Smooth muscle cell (in vitro differentiated cells): Measurements from ENCODE around the gene CDSN. TPM values are rescaled to one million over a fixed set of nuclear protein-coding genes. Genes with fewer than 3 reads are reported as not detected.
A peak's percentile ranks its signal among the peaks of the same experiment; 100 is the strongest.
"Not testable (repeated sequence)": the region's sequence is repeated elsewhere in the genome, so short reads cannot be mapped to it uniquely, and the experiment has no call there.

Experiments
- DNase-seq: peaks from one replicate; lab custom pipeline; 2025; ENCODE audit not compliant: unreplicated experiment; lab: John Stamatoyannopoulos, UW
- H2AFZ ChIP-seq: fragments of 200-600 bp; sonication (generic); 2 replicates; pipeline ENCODE4 v1.6.0; 2016; ENCODE audit warnings: antibody characterized with exemption, low read depth, mild to moderate bottlenecking
- H3F3A ChIP-seq: fragments of 200-600 bp; sonication (generic); 2 replicates; pipeline ENCODE4 v1.6.0; 2017; ENCODE audit warnings: antibody characterized with exemption, low read depth
- H3K27ac ChIP-seq: fragments of 200-600 bp; sonication (generic); 2 replicates; pipeline ENCODE4 v1.5.1; 2016; ENCODE audit warnings: low read depth, mild to moderate bottlenecking
- H3K27me3 ChIP-seq: fragments of 200-600 bp; sonication (generic); 2 replicates; pipeline ENCODE4 v1.6.1; 2016; ENCODE audit warnings: low read depth, mild to moderate bottlenecking
- H3K36me3 ChIP-seq: fragments of 200-600 bp; sonication (generic); 2 replicates; pipeline ENCODE4 v1.5.1; 2016; ENCODE audit warnings: low read depth
- H3K4me1 ChIP-seq: fragments of 200-600 bp; sonication (generic); 2 replicates; pipeline ENCODE4 v1.5.1; 2016; ENCODE audit warnings: low read depth
- H3K4me2 ChIP-seq: fragments of 200-600 bp; sonication (generic); 2 replicates; pipeline ENCODE4 v1.6.0; 2016; ENCODE audit warnings: mild to moderate bottlenecking
- H3K4me3 ChIP-seq: fragments of 200-600 bp; sonication (generic); 2 replicates; pipeline ENCODE4 v1.5.1; 2016; ENCODE audit warnings: mild to moderate bottlenecking
- H3K79me2 ChIP-seq: fragments of 200-600 bp; sonication (generic); 2 replicates; pipeline ENCODE4 v1.6.0; 2016; ENCODE audit warnings: low read depth, mild to moderate bottlenecking
- H3K9ac ChIP-seq: fragments of 200-600 bp; sonication (generic); 2 replicates; pipeline ENCODE4 v1.6.0; 2016; ENCODE audit warnings: low read depth
- H3K9me3 ChIP-seq: fragments of 200-600 bp; sonication (generic); replicated peaks from 2 replicates; pipeline ENCODE4 v1.5.1; 2016; ENCODE audit warnings: low read depth
- H4K20me1 ChIP-seq: fragments of 200-600 bp; sonication (generic); 2 replicates; pipeline ENCODE4 v1.6.0; 2016; ENCODE audit warnings: low read depth
- WGBS: methylation state at CpG from one replicate; pipeline ENCODE4 v1.1.7; 2016; ENCODE audit warnings: low lambda C conversion rate; 5-methylcytosine and 5-hydroxymethylcytosine counted together
- polyA plus RNA-seq: library from polyadenylated mRNA; unstranded; fragments of >200 nt; fragmentation: Nextera tagmentation; extraction: Ambion mirVana; gene quantifications from 2 replicates; pipeline ENCODE4 v1.2.1, GENCODE V29; 2016
- total RNA-seq: library from RNA; depleted of rRNA; stranded (reverse); fragments of >200 nt; gene quantifications from 2 replicates; pipeline ENCODE4 v1.2.3, GENCODE V29; 2014
- TF ChIP-seq, protein P1 (sequence below): fragments of 200-600 bp; sonication (generic); IDR thresholded peaks from 2 replicates; pipeline ENCODE4 v1.5.1; 2017; ENCODE audit warnings: borderline replicate concordance, mild to moderate bottlenecking, antibody characterized with exemption; ENCODE audit not compliant: insufficient read depth, poor library complexity, severe bottlenecking

Gene CDSN
- total and polyA plus RNA-seq, 2 experiments from 2014 or later, result 1.2 to 11.6 TPM

DNA sequence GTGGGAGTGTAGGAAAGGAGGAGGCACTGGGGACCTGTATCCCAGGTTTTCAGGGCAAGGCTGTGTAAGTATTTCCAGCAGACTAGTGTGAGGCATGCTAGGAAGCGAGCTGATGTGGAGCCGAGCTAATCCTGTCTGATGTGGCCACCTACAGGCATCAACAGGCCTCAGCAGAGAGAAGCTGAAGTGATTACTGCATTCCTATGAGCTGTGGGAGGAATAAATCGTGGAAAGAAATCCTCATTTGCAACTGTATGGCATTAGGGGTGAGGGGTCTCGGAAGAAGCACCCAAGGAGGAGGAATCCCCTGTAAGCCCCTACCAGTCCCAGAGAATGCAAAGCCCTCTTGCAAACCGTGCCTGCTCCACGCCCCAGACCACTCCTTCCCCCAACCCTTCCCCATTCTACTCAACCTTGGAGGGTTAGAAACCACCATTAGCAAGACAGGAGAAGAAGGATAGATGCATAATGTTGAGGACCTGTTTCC lies 49.5 kb downstream of the CDSN start:
- H3K9me3 ChIP-seq, result no peaks in the 10 kb centered on the region
- H3K27ac ChIP-seq, result peak overlapping the region; percentile 40
- H2AFZ ChIP-seq, result no peak overlapping the region
- no peaks in the 10 kb centered on the region for H4K20me1 ChIP-seq
- no peak for DNase-seq
- no peak overlapping the region for H3K4me3 ChIP-seq
- peaks cover 10% of the 10 kb centered on the region for H3K4me1 ChIP-seq
- TF ChIP-seq, protein P1, sequence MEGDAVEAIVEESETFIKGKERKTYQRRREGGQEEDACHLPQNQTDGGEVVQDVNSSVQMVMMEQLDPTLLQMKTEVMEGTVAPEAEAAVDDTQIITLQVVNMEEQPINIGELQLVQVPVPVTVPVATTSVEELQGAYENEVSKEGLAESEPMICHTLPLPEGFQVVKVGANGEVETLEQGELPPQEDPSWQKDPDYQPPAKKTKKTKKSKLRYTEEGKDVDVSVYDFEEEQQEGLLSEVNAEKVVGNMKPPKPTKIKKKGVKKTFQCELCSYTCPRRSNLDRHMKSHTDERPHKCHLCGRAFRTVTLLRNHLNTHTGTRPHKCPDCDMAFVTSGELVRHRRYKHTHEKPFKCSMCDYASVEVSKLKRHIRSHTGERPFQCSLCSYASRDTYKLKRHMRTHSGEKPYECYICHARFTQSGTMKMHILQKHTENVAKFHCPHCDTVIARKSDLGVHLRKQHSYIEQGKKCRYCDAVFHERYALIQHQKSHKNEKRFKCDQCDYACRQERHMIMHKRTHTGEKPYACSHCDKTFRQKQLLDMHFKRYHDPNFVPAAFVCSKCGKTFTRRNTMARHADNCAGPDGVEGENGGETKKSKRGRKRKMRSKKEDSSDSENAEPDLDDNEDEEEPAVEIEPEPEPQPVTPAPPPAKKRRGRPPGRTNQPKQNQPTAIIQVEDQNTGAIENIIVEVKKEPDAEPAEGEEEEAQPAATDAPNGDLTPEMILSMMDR, result peak; percentile 53
- no peak overlapping the region for H3K9ac ChIP-seq
- H3F3A ChIP-seq, result peaks cover 4% of the 10 kb centered on the region
- no peaks in the 10 kb centered on the region for H3K36me3 ChIP-seq
- peak overlapping the region; percentile 56 for H3K4me2 ChIP-seq
- no peaks in the 10 kb centered on the region for H3K79me2 ChIP-seq
- H3K27me3 ChIP-seq, result no peaks in the 10 kb centered on the region
- WGBS, result 16% methylated on average over 6 of the region's 6 CpGs

GRCh38 chr6:31068669-31069340 lies 51.4 kb downstream of the CDSN start:
- Histone ChIP-seq H4K20me1 (no peaks in the 10 kb centered on the region), H3K4me3 (no peak overlapping the region), H3K79me2 (no peaks in the 10 kb centered on the region), H3K36me3 (no peaks in the 10 kb centered on the region), H3F3A (peaks cover 4% of the 10 kb centered on the region), H3K4me1 (peaks cover 10% of the 10 kb centered on the region), H3K27ac (no peak overlapping the region), H3K9ac (no peak overlapping the region), H3K4me2 (no peak overlapping the region), H3K27me3 (no peaks in the 10 kb centered on the region), H3K9me3 (no peaks in the 10 kb centered on the region), H2AFZ (no peak overlapping the region)
- 45% methylated on average over 13 of the region's 13 CpGs for WGBS
- TF ChIP-seq, protein P1, result peak; percentile 81
- DNase-seq, result peak; percentile 37

GRCh38 chr6:31067891-31068668 lies 52.2 kb downstream of the CDSN start:
- H3K9ac ChIP-seq, result not testable (repeated sequence)
- 75% methylated on average over 3 of the region's 11 CpGs for WGBS

GRCh38 chr6:31067028-31067427 lies 53.2 kb downstream of the CDSN start:
- peaks cover 10% of the 10 kb centered on the region for H3K4me1 ChIP-seq
- WGBS, result 96% methylated on average over 19 of the region's 32 CpGs
- H3K9me3 ChIP-seq, H3F3A ChIP-seq, H3K4me3 ChIP-seq, DNase-seq, H3K4me2 ChIP-seq, H2AFZ ChIP-seq, H3K36me3 ChIP-seq, H3K27ac ChIP-seq, H3K27me3 ChIP-seq, H3K9ac ChIP-seq, H3K79me2 ChIP-seq, H4K20me1 ChIP-seq: not testable (repeated sequence)

More at GRCh38 chr6:31067891-31068668, 52.2 kb downstream of the CDSN start:
- not testable (repeated sequence) for H3K79me2 ChIP-seq, H3K27me3 ChIP-seq, H3K9me3 ChIP-seq, H3F3A ChIP-seq, H2AFZ ChIP-seq, H3K36me3 ChIP-seq, H3K4me2 ChIP-seq, H4K20me1 ChIP-seq, H3K4me3 ChIP-seq, DNase-seq, H3K27ac ChIP-seq
- H3K4me1 ChIP-seq, result peaks cover 10% of the 10 kb centered on the region
